ENCODE data around the gene MYBBP1A. TPM values are rescaled to one million over a fixed set of nuclear protein-coding genes. Genes with fewer than 3 reads are reported as not detected.
A peak's percentile ranks its signal among the peaks of the same experiment; 100 is the strongest.

MYBBP1A gene
- total and polyA plus RNA-seq, 2 experiments from 2014 or later, result 23.7 to 44.1 TPM

- no peaks in the 10 kb centered on the region for H3K9me3 ChIP-seq (ENCODE audit: low read depth)
- no peaks in the 10 kb centered on the region for H3K79me2 ChIP-seq
- no peaks in the 10 kb centered on the region for H4K20me1 ChIP-seq (ENCODE audit: insufficient read depth, poor library complexity, severe bottlenecking)
- no peak overlapping the region for H3K4me3 ChIP-seq
- WGBS (ENCODE audit: low lambda C conversion rate, missing lambda C conversion rate), result 94% methylated on average over 29 of the region's 29 CpGs
- H3K4me2 ChIP-seq, result no peak overlapping the region
- TF ChIP-seq CTCF (IDR thresholded peaks at IDR 0.05; ENCODE audit: poor library complexity) (no peak), EZH2phosphoT487 (IDR thresholded peaks at IDR 0.05; ENCODE audit: low read depth, severe bottlenecking, unreplicated experiment) (no peak), EZH2 (IDR thresholded peaks at IDR 0.05; ENCODE audit: borderline replicate concordance) (no peak)
- H3K4me1 ChIP-seq (ENCODE audit: insufficient read depth), result peaks cover 3% of the 10 kb centered on the region
- no peaks in the 10 kb centered on the region for H3K27me3 ChIP-seq
- H3K27ac ChIP-seq, result no peak overlapping the region
- DNase-seq (ENCODE audit: low spot score), result no peak
- no peaks in the 10 kb centered on the region for H3K9me2 ChIP-seq (replicated peaks; ENCODE audit: insufficient read depth)
- H3K36me3 ChIP-seq (replicated peaks; ENCODE audit: insufficient read depth, low read depth), result no peaks in the 10 kb centered on the region
- H2AFZ ChIP-seq, result no peak overlapping the region
These were observed 13.7 kb downstream of the MYBBP1A start for GRCh38 chr17:4541328-4542002.

- H3K79me2 ChIP-seq, result no peaks in the 10 kb centered on the region
- H3K9me3 ChIP-seq (ENCODE audit: low read depth), result no peaks in the 10 kb centered on the region
- no peaks in the 10 kb centered on the region for H3K27me3 ChIP-seq
- H4K20me1 ChIP-seq (ENCODE audit: insufficient read depth, poor library complexity, severe bottlenecking), result no peaks in the 10 kb centered on the region
- TF ChIP-seq EZH2 (IDR thresholded peaks at IDR 0.05; ENCODE audit: borderline replicate concordance), result no peak
- no peak for TF ChIP-seq CTCF (IDR thresholded peaks at IDR 0.05; ENCODE audit: poor library complexity)
- TF ChIP-seq EZH2phosphoT487 (IDR thresholded peaks at IDR 0.05; ENCODE audit: low read depth, severe bottlenecking, unreplicated experiment), result no peak
- no peaks in the 10 kb centered on the region for H3K36me3 ChIP-seq (replicated peaks; ENCODE audit: insufficient read depth, low read depth)
- H3K4me3 ChIP-seq, result no peak overlapping the region
- 98% methylated on average over 12 of the region's 15 CpGs for WGBS (ENCODE audit: low lambda C conversion rate, missing lambda C conversion rate)
- no peak overlapping the region for H2AFZ ChIP-seq
- DNase-seq (ENCODE audit: low spot score), result no peak
- H3K4me2 ChIP-seq, result no peak overlapping the region
- H3K27ac ChIP-seq, result no peak overlapping the region
- peaks cover 10% of the 10 kb centered on the region for H3K4me1 ChIP-seq (ENCODE audit: insufficient read depth)
- no peaks in the 10 kb centered on the region for H3K9me2 ChIP-seq (replicated peaks; ENCODE audit: insufficient read depth)
These were observed 14.4 kb downstream of the MYBBP1A start for GRCh38 chr17:4540687-4541327.

GRCh38 chr17:4540224-4540651 is 14.9 kb downstream of the MYBBP1A start:
- Histone ChIP-seq H3K9me3 (ENCODE audit: low read depth) (no peaks in the 10 kb centered on the region), H2AFZ (no peak overlapping the region), H3K4me2 (no peak overlapping the region), H3K27me3 (no peaks in the 10 kb centered on the region), H4K20me1 (ENCODE audit: insufficient read depth, poor library complexity, severe bottlenecking) (no peaks in the 10 kb centered on the region), H3K9me2 (replicated peaks; ENCODE audit: insufficient read depth) (no peaks in the 10 kb centered on the region), H3K4me3 (no peak overlapping the region), H3K36me3 (replicated peaks; ENCODE audit: insufficient read depth, low read depth) (no peaks in the 10 kb centered on the region), H3K27ac (no peak overlapping the region), H3K4me1 (ENCODE audit: insufficient read depth) (peaks cover 10% of the 10 kb centered on the region), H3K79me2 (no peaks in the 10 kb centered on the region)
- TF ChIP-seq CTCF (IDR thresholded peaks at IDR 0.05; ENCODE audit: poor library complexity) (peak; percentile 20), EZH2phosphoT487 (IDR thresholded peaks at IDR 0.05; ENCODE audit: low read depth, severe bottlenecking, unreplicated experiment) (no peak)
- DNase-seq (ENCODE audit: low spot score), result no peak
- 81% methylated on average over 14 of the region's 14 CpGs for WGBS (ENCODE audit: low lambda C conversion rate, missing lambda C conversion rate)

Measured in hepatocyte (in vitro differentiated cells).